Sigmoid colon (tissue), 7 donors: ENCODE results near the gene KCNH4. TPM values are rescaled to one million over a fixed set of nuclear protein-coding genes. Genes with fewer than 3 reads are reported as not detected.

Source experiments
- DNase-seq: peaks from one replicate; pipeline ENCODE4 v3.0.0-alpha.2; 2019
- H3K27ac ChIP-seq, 4 donors: fragments of 200-600 bp; sonication (generic); one replicate each; pipeline ENCODE4 v1.5.1; 2016 to 2019; ENCODE audit warnings: mild to moderate bottlenecking in 1 of 4
- H3K27me3 ChIP-seq, 3 donors: fragments of 200-600 bp; sonication (generic); one replicate each; pipeline ENCODE4 v1.5.1; 2019; ENCODE audit warnings: mild to moderate bottlenecking in 1 of 3
- H3K36me3 ChIP-seq, 4 donors: fragments of 200-600 bp; sonication (generic); one replicate each; pipeline ENCODE4 v1.5.1; 2016 to 2019
- H3K4me1 ChIP-seq, 4 donors: fragments of 200-600 bp; sonication (generic); one replicate each; pipeline ENCODE4 v1.5.1; 2017 to 2019
- H3K4me3 ChIP-seq, 4 donors: fragments of 200-600 bp; sonication (generic); one replicate each; pipeline ENCODE4 v1.5.1; 2017 to 2019; ENCODE audit warnings: mild to moderate bottlenecking in 2 of 4, moderate library complexity in 1 of 4
- H3K9me3 ChIP-seq, 4 donors: fragments of 200-600 bp in 3 of 4; sonication (generic) in 3 of 4; one replicate each; pipeline versions ENCODE4 v1.5.1 to v1.6.1; 2013 to 2019
- CTCF ChIP-seq, 4 experiments: fragments of 450-650 bp in 3 of 4; fragments of 200-600 bp in 1 of 4; IDR thresholded peaks; one replicate each; pipeline ENCODE4 v1.5.1; 2016 to 2019; ENCODE audit warnings: antibody characterized with exemption in 4 of 4, mild to moderate bottlenecking in 3 of 4, moderate library complexity in 2 of 4
- EP300 ChIP-seq, 4 donors: sonication (generic); formaldehyde crosslinking; IDR thresholded peaks; one replicate each; pipeline ENCODE4 v1.6.1; 2017; ENCODE audit warnings: antibody characterized with exemption in 4 of 4
- POLR2A ChIP-seq, 2 donors: fragments of 450-650 bp; IDR thresholded peaks; one replicate each; pipeline ENCODE4 v1.6.1; 2016; ENCODE audit warnings: antibody characterized with exemption in 2 of 2, mild to moderate bottlenecking in 2 of 2, moderate library complexity in 2 of 2
- POLR2AphosphoS5 ChIP-seq, 4 donors: sonication (generic); formaldehyde crosslinking; IDR thresholded peaks; one replicate each; pipeline ENCODE4 v1.6.1; 2017; ENCODE audit warnings: antibody characterized with exemption in 4 of 4
- WGBS, 2 donors: extraction: QIAGEN DNeasy Blood & Tissue Kit; methylation state at CpG; one replicate each; pipeline ENCODE4 v1.1.7; 2013; 5-methylcytosine and 5-hydroxymethylcytosine counted together
- intact Hi-C: fragments of 100-400 bp; cut with DNase I; formaldehyde crosslinking; loops from one replicate; pipeline ENCODE4 v1.15.1; 2023
- polyA plus RNA-seq, 3 donors: library from polyadenylated mRNA; stranded (reverse); fragments of 200-250 nt; gene quantifications; one replicate each; pipeline ENCODE4 v1.2.3, GENCODE V29; 2013
- total RNA-seq, 4 donors: library from RNA; depleted of rRNA; stranded (reverse); fragments of >200 nt; gene quantifications; one replicate each; pipeline ENCODE4 v1.1.0, GENCODE V29; 2016
- donor health status: healthy with polysubstance abuse.
- donor health status: Bipolar disorder and iron deficiency.
- donor health status: healthy.

The KCNH4 gene
- total and polyA plus RNA-seq, 7 donors, result 0.25 TPM; not detected in 6

- peaks cover 0 to 41% (median 10%) of the 10 kb centered on the region in 4 donors for H3K36me3 ChIP-seq
- no peak overlapping the region for H3K4me3 ChIP-seq
- H3K27ac ChIP-seq, result no peak overlapping the region
- TF ChIP-seq POLR2AphosphoS5 (IDR thresholded peaks at IDR 0.05) (no peak), CTCF (IDR thresholded peaks at IDR 0.05) (no peak), POLR2A (IDR thresholded peaks at IDR 0.05) (no peak), EP300 (IDR thresholded peaks at IDR 0.05) (no peak)
- H3K27me3 ChIP-seq, result no peaks in the 10 kb centered on the region
- 85 to 89% methylated on average over 18 of the region's 18 CpGs for WGBS, 2 donors
- peaks cover 0 to 33% (median 28%) of the 10 kb centered on the region in 4 donors for H3K4me1 ChIP-seq
- DNase-seq, result no peak
- no peaks in the 10 kb centered on the region for H3K9me3 ChIP-seq
- intact Hi-C loops, result no loop called here
These were observed 61.6 kb downstream of the KCNH4 start for GRCh38 chr17:42119301-42119700.

GRCh38 chr17:42118545-42118944 is 62.4 kb downstream of the KCNH4 start:
- intact Hi-C loops, result no loop called here
- H3K36me3 ChIP-seq, result peaks cover 0 to 48% (median 10%) of the 10 kb centered on the region in 4 donors
- peaks cover 0 to 34% (median 29%) of the 10 kb centered on the region in 4 donors for H3K4me1 ChIP-seq
- WGBS, 2 donors, result 54 to 70% methylated on average over 2 of the region's 2 CpGs
- TF ChIP-seq CTCF (IDR thresholded peaks at IDR 0.05) (no peak), EP300 (IDR thresholded peaks at IDR 0.05) (no peak), POLR2AphosphoS5 (IDR thresholded peaks at IDR 0.05) (no peak), POLR2A (IDR thresholded peaks at IDR 0.05) (no peak)
- no peak overlapping the region for H3K4me3 ChIP-seq
- no peaks in the 10 kb centered on the region for H3K27me3 ChIP-seq
- no peak overlapping the region for H3K27ac ChIP-seq
- DNase-seq, result no peak
- no peaks in the 10 kb centered on the region for H3K9me3 ChIP-seq

- peaks cover 0 to 52% (median 10%) of the 10 kb centered on the region in 4 donors for H3K36me3 ChIP-seq
- no peak for DNase-seq
- H3K4me1 ChIP-seq, result peaks cover 0 to 39% (median 32%) of the 10 kb centered on the region in 4 donors
- no peak overlapping the region for H3K27ac ChIP-seq
- 91 to 95% methylated on average over 4 of the region's 4 CpGs for WGBS, 2 donors
- no peaks in the 10 kb centered on the region for H3K9me3 ChIP-seq
- TF ChIP-seq POLR2AphosphoS5 (IDR thresholded peaks at IDR 0.05) (no peak), CTCF (IDR thresholded peaks at IDR 0.05) (no peak), POLR2A (IDR thresholded peaks at IDR 0.05) (no peak), EP300 (IDR thresholded peaks at IDR 0.05) (no peak)
- H3K4me3 ChIP-seq, result no peak overlapping the region
- H3K27me3 ChIP-seq, result no peaks in the 10 kb centered on the region
- intact Hi-C loops, result no loop called here
These were observed 62.8 kb downstream of the KCNH4 start for GRCh38 chr17:42118126-42118510.

- no peaks in the 10 kb centered on the region for H3K27me3 ChIP-seq
- H3K4me1 ChIP-seq, result peaks cover 0 to 39% (median 34%) of the 10 kb centered on the region in 4 donors
- peaks cover 0 to 53% (median 10%) of the 10 kb centered on the region in 4 donors for H3K36me3 ChIP-seq
- intact Hi-C loops, result loop anchor here (2.0 kb wide), 1 partner anchor 93 kb away; no protein-coding TSS in a partner anchor
- no peak overlapping the region for H3K4me3 ChIP-seq
- no peak overlapping the region for H3K27ac ChIP-seq
- TF ChIP-seq CTCF (IDR thresholded peaks at IDR 0.05) (no peak), POLR2AphosphoS5 (IDR thresholded peaks at IDR 0.05) (no peak), POLR2A (IDR thresholded peaks at IDR 0.05) (no peak), EP300 (IDR thresholded peaks at IDR 0.05) (no peak)
- WGBS, 2 donors, result 92 to 93% methylated on average over 30 of the region's 30 CpGs
- no peak for DNase-seq
- no peaks in the 10 kb centered on the region for H3K9me3 ChIP-seq
These were observed 63.4 kb downstream of the KCNH4 start for GRCh38 chr17:42117397-42118125.
